Measurements from ENCODE around the gene AHNAK.

DNA sequence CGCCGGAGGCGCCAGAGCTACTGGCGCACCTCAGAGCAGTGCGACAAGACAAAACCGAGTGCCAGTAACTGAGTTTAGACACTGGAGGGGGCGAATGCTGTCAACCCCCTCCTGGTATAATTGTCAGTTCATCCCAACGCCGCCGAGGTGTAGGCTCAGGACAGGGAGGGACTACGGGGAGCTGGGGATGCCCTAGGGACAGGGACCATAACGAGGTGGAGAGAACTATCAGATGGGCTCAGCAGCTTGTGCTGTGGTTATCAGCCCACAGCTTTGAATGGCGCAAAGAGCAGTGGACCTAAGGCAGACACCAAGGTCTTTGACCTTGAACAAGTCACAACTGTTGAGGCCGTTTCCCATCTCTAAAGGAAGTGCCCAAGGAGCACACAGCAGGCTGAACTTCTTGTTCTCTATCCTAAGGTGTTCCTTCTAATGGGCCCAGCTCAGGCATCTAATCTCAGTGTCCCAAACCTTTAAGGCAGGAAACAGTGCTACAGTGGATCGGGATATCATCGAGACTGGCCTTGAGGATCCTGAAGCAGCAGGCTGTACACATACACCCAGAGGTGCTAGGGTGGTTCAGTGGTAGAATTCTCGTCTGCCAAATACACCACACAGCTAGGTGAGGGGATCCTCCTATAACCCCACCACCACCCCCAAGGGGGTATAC, 45.7 kb upstream of the AHNAK start:
- no peak for TF ChIP-seq CTCF (conservative IDR thresholded peaks at IDR 0.05 in 1 of 2, IDR thresholded peaks at IDR 0.05 in 1 of 2; ENCODE audit: extremely low read depth in 1 of 2, insufficient read depth in 1 of 2, low read depth in 1 of 2, low read length in 2 of 2)
- TF ChIP-seq EZH2 (IDR thresholded peaks at IDR 0.05; ENCODE audit: borderline replicate concordance, low read length): no peak

Data from mammary epithelial cell (primary cell).